ENCODE measurements around the gene WDR59. TPM values are rescaled to one million over a fixed set of nuclear protein-coding genes. Genes with fewer than 3 reads are reported as not detected.

Gene WDR59
- polyA plus RNA-seq, 1 of the 3 experiments (the other 2 are of a cell fraction): 48.2 TPM

DNA sequence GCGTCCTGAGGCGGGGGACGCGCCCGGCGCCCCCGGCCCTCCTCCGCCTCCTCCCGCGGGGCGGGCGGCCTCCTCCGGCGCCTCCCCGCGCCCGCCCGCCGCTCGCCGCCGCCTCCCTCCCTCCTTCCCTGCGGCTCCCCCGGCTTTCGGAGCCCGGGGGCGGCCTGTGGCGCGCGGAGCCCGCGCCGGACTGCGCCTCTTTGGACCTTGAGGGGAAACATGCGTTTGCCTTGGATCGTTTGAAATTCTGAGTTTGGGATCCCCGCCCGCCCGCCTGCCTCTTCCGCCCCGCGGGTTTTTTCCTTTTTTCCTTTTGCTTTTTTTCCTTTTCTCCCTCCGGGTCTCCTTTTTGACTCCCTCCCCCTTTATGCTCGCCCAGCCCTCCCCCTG is 14.3 kb upstream of the WDR59 start:
- Histone ChIP-seq H3K79me2 (ENCODE audit: insufficient read depth) (peaks cover 51% of the 10 kb centered on the region), H2AFZ (ENCODE audit: low read depth) (peak overlapping the region; percentile 27; the same call in 1 of the 2 replicates), H3K27ac (ENCODE audit: low read depth in 2 of 2, low read length in 1 of 2) (peak overlapping the region; percentile 31 to 80; a peak in 3 of 4 replicates), H3K4me1 (ENCODE audit: control insufficient read depth in 1 of 2, insufficient read depth in 2 of 2, low read depth in 1 of 2, low read length in 1 of 2) (peaks cover 0 to 26% of the 10 kb centered on the region in 2 experiments; a peak in 3 of 4 replicates), H4K20me1 (ENCODE audit: insufficient read depth) (peaks cover 45% of the 10 kb centered on the region), H3K4me2 (peak overlapping the region; percentile 84), H3K36me3 (replicated peaks in 1 of 2; ENCODE audit: control insufficient read depth in 1 of 2, insufficient read depth in 2 of 2, low read length in 1 of 2) (no peaks in the 10 kb centered on the region), H3K9ac (peak overlapping the region; percentile 83), H3K9me2 (no peaks in the 10 kb centered on the region), H3K27me3 (ENCODE audit: insufficient read depth) (no peaks in the 10 kb centered on the region), H3K4me3 (ENCODE audit: low read depth in 2 of 2, low read length in 1 of 2) (peak overlapping the region; percentile 72 to 76), H3F3A (replicated peaks; ENCODE audit: insufficient read depth) (peaks cover 8% of the 10 kb centered on the region), H3K9me3 (no peaks in the 10 kb centered on the region)
- ChIA-PET POLR2A (no interaction called here), CTCF (interaction anchor here (0.8 to 6.2 kb wide), 13 partner anchors 12 to 199 kb away, joined by 3 to 182 read pairs (median 10); partner anchors contain the start of genes LDHD and WDR59)
- 2% methylated on average over 20 of the region's 44 CpGs for WGBS (ENCODE audit: low lambda C conversion rate)
- DNase-seq: no peak
- no peak for TF ChIP-seq JUND (IDR thresholded peaks at IDR 0.05)
- 0 out of 2 replicates have a peak, but pooled peaks have one; percentile 1 for TF ChIP-seq MXI1 (IDR thresholded peaks at IDR 0.05; ENCODE audit: low read depth, low read length)

DNA sequence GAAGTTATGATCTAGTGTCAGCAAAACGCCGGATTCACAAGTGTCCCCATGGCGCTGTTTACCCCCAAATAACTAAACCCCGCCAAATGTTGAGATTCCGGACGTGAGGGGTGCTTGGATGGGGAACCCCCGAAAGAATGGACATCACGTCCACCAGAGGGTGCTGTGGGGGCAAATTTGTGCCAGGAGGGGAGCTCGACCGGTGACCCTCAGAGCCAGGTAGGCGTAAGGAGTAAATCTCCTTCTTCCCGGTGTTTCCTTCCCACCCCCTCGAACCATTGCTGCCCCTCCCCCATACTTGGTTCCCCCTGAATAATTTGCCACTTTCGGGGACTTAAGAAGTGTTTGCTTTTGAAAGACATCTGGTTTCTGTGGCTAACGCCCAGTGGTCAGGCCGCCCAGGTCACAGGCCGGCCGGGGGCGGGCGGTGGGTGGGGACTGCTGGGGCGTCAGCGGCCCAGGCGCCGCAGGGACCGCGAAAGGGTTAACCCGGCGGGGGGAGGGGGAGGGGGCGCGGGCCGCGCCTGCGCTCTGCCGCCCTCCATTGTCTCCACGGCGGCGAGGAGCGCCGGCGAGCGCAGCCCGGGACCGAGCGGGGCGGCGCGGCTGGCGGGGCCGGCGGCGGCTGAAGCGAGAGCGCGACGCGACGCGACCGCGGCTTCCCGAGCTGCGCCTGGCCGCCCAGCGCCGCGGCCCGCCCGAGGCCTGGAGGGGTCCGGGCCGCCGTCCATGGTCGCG is 13.7 kb upstream of the WDR59 start, which contains the start of gene ZNRF1:
ZNRF1 (plus strand) TSS at position 544 of the 738 bp plus-strand sequence. CDS start 648 bp downstream, outside the sequence.
- 9% methylated on average over 30 of the region's 73 CpGs for WGBS (ENCODE audit: low lambda C conversion rate)
- POLR2A ChIA-PET: interaction anchor here (1.0 to 1.2 kb wide), 2 partner anchors 107 to 112 kb away, joined by 4 to 12 read pairs; no protein-coding TSS in a partner anchor
- DNase-seq: peak; percentile 98
- no peak for TF ChIP-seq FOXJ3 (CRISPR knock-in tag; IDR thresholded peaks at IDR 0.05)
- 0 out of 2 replicates have a peak, but pooled peaks have one; percentile 16 for TF ChIP-seq YY1 (IDR thresholded peaks at IDR 0.05; ENCODE audit: low read depth)
- TF ChIP-seq ELF1 (IDR thresholded peaks at IDR 0.05): no peak
- no peak for TF ChIP-seq SIN3A (IDR thresholded peaks at IDR 0.05; ENCODE audit: borderline replicate concordance, low read depth, low read length)
- TF ChIP-seq MXI1 (IDR thresholded peaks at IDR 0.05; ENCODE audit: low read depth, low read length): 0 out of 2 replicates have a peak, but pooled peaks have one; percentile 5
- TF ChIP-seq, protein P1, sequence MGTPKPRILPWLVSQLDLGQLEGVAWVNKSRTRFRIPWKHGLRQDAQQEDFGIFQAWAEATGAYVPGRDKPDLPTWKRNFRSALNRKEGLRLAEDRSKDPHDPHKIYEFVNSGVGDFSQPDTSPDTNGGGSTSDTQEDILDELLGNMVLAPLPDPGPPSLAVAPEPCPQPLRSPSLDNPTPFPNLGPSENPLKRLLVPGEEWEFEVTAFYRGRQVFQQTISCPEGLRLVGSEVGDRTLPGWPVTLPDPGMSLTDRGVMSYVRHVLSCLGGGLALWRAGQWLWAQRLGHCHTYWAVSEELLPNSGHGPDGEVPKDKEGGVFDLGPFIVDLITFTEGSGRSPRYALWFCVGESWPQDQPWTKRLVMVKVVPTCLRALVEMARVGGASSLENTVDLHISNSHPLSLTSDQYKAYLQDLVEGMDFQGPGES (IDR thresholded peaks at IDR 0.05; ENCODE audit: low read depth, low read length): no peak
- no peak for TF ChIP-seq NFIC (IDR thresholded peaks at IDR 0.05; ENCODE audit: borderline replicate concordance)
- TF ChIP-seq, protein P2, sequence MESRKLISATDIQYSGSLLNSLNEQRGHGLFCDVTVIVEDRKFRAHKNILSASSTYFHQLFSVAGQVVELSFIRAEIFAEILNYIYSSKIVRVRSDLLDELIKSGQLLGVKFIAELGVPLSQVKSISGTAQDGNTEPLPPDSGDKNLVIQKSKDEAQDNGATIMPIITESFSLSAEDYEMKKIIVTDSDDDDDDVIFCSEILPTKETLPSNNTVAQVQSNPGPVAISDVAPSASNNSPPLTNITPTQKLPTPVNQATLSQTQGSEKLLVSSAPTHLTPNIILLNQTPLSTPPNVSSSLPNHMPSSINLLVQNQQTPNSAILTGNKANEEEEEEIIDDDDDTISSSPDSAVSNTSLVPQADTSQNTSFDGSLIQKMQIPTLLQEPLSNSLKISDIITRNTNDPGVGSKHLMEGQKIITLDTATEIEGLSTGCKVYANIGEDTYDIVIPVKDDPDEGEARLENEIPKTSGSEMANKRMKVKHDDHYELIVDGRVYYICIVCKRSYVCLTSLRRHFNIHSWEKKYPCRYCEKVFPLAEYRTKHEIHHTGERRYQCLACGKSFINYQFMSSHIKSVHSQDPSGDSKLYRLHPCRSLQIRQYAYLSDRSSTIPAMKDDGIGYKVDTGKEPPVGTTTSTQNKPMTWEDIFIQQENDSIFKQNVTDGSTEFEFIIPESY (IDR thresholded peaks at IDR 0.05; ENCODE audit: borderline replicate concordance, low read depth): no peak
- peak; percentile 77 for TF ChIP-seq RAD21 (IDR thresholded peaks at IDR 0.05; ENCODE audit: low read length)
- TF ChIP-seq CHD2 (IDR thresholded peaks at IDR 0.05; ENCODE audit: low read length, partially characterized antibody): no peak
- TF ChIP-seq, protein P3, sequence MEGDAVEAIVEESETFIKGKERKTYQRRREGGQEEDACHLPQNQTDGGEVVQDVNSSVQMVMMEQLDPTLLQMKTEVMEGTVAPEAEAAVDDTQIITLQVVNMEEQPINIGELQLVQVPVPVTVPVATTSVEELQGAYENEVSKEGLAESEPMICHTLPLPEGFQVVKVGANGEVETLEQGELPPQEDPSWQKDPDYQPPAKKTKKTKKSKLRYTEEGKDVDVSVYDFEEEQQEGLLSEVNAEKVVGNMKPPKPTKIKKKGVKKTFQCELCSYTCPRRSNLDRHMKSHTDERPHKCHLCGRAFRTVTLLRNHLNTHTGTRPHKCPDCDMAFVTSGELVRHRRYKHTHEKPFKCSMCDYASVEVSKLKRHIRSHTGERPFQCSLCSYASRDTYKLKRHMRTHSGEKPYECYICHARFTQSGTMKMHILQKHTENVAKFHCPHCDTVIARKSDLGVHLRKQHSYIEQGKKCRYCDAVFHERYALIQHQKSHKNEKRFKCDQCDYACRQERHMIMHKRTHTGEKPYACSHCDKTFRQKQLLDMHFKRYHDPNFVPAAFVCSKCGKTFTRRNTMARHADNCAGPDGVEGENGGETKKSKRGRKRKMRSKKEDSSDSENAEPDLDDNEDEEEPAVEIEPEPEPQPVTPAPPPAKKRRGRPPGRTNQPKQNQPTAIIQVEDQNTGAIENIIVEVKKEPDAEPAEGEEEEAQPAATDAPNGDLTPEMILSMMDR (IDR thresholded peaks at IDR 0.05): peak; percentile 79
- TF ChIP-seq MEF2A (IDR thresholded peaks at IDR 0.05; ENCODE audit: borderline replicate concordance, low read depth): no peak
- TF ChIP-seq RXRA (IDR thresholded peaks at IDR 0.05; ENCODE audit: borderline replicate concordance, low read depth): 0 out of 2 replicates have a peak, but pooled peaks have one; percentile 9
- TF ChIP-seq, protein P4, sequence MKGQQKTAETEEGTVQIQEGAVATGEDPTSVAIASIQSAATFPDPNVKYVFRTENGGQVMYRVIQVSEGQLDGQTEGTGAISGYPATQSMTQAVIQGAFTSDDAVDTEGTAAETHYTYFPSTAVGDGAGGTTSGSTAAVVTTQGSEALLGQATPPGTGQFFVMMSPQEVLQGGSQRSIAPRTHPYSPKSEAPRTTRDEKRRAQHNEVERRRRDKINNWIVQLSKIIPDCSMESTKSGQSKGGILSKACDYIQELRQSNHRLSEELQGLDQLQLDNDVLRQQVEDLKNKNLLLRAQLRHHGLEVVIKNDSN (IDR thresholded peaks at IDR 0.05; ENCODE audit: borderline replicate concordance, low read depth): no peak
- TF ChIP-seq FOXM1 (IDR thresholded peaks at IDR 0.05; ENCODE audit: low read depth): no peak
- 0 out of 2 replicates have a peak, but pooled peaks have one; percentile 18 for TF ChIP-seq RFX5 (IDR thresholded peaks at IDR 0.05; ENCODE audit: low read length)
- TF ChIP-seq, protein P5, sequence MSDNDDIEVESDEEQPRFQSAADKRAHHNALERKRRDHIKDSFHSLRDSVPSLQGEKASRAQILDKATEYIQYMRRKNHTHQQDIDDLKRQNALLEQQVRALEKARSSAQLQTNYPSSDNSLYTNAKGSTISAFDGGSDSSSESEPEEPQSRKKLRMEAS (IDR thresholded peaks at IDR 0.05; ENCODE audit: low read depth): peak; percentile 36; the same call in 1 of the 2 replicates
- TF ChIP-seq SMC3 (IDR thresholded peaks at IDR 0.05; ENCODE audit: low read depth, low read length): peak; percentile 86
- no peak for TF ChIP-seq RCOR1 (IDR thresholded peaks at IDR 0.05; ENCODE audit: low read length)

More for the DNA sequence above, 13.7 kb upstream of the WDR59 start, which contains the start of gene ZNRF1:
- H3K4me1 ChIP-seq (ENCODE audit: control insufficient read depth in 1 of 2, insufficient read depth in 2 of 2, low read depth in 1 of 2, low read length in 1 of 2): peaks cover 0 to 26% of the 10 kb centered on the region in 2 experiments; a peak in 3 of 4 replicates
- H2AFZ ChIP-seq (ENCODE audit: low read depth): peak within 1 kb of the TSS; percentile 27
- no peaks in the 10 kb centered on the region for H3K36me3 ChIP-seq (replicated peaks in 1 of 2; ENCODE audit: control insufficient read depth in 1 of 2, insufficient read depth in 2 of 2, low read length in 1 of 2)
- H3K9ac ChIP-seq: peak within 1 kb of the TSS; percentile 83
- H3K9me2 ChIP-seq: no peaks in the 10 kb centered on the region
- CTCF ChIA-PET: interaction anchor here (0.6 to 6.2 kb wide), 47 partner anchors 9 to 230 kb away, joined by 3 to 182 read pairs (median 5); partner anchors contain the start of genes LDHD and WDR59
- no peaks in the 10 kb centered on the region for H3K9me3 ChIP-seq
- peaks cover 40% of the 10 kb centered on the region for H4K20me1 ChIP-seq (ENCODE audit: insufficient read depth)
- peaks cover 45% of the 10 kb centered on the region for H3K79me2 ChIP-seq (ENCODE audit: insufficient read depth)
- H3K4me3 ChIP-seq (ENCODE audit: low read depth in 2 of 2, low read length in 1 of 2): peak within 1 kb of the TSS; percentile 72 to 76
- H3K27ac ChIP-seq (ENCODE audit: low read depth in 2 of 2, low read length in 1 of 2): peak within 1 kb of the TSS; percentile 31 to 80; a peak in 3 of 4 replicates
- H3F3A ChIP-seq (replicated peaks; ENCODE audit: insufficient read depth): peaks cover 8% of the 10 kb centered on the region
- H3K4me2 ChIP-seq: peak within 1 kb of the TSS; percentile 84
- no peaks in the 10 kb centered on the region for H3K27me3 ChIP-seq (ENCODE audit: insufficient read depth)
